ENCODE measurements around the gene DHX15. TPM values are rescaled to one million over a fixed set of nuclear protein-coding genes. Genes with fewer than 3 reads are reported as not detected.

DHX15 gene
- total RNA-seq, 1 donor from 2014 or later: 48.0 TPM

DNA sequence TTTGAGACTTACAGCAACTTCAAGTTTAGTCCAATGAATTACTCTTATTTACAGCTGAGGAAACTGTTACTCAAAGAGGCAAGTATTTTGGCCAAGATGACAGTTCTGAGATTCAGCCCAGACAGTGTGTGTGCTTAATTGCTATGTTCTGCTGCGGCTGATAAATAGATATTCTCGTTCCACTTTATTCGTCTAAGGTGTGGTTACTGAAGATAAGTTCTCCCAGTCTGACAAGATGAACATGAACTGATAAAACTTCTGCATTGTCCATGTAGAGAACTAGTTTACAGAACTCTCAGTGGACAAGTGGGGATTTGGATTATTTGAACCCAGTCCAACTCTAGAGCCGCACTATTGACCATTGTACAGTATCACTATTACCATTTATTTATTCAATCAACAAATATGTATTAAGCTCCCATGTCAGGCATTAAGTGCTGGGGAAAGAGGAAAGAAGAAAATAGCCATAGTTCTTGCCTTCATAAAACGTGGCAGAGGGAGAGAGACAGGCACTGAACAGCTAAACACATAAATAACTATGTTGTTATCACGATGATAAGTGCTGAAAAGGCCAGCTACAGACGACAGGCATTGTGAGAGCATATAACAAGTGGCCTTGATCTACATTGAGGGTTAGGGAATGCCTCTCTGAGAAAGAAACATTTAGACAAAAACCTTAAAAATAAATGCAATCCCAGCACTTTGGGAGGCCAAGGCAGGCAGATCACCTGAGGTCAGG lies 4.0 kb upstream of the DHX15 start:
- intact Hi-C loops (cut with DNase I): no loop called here
- ATAC-seq (ENCODE audit: poor library complexity) (no peak), DNase-seq (no peak)

DNA sequence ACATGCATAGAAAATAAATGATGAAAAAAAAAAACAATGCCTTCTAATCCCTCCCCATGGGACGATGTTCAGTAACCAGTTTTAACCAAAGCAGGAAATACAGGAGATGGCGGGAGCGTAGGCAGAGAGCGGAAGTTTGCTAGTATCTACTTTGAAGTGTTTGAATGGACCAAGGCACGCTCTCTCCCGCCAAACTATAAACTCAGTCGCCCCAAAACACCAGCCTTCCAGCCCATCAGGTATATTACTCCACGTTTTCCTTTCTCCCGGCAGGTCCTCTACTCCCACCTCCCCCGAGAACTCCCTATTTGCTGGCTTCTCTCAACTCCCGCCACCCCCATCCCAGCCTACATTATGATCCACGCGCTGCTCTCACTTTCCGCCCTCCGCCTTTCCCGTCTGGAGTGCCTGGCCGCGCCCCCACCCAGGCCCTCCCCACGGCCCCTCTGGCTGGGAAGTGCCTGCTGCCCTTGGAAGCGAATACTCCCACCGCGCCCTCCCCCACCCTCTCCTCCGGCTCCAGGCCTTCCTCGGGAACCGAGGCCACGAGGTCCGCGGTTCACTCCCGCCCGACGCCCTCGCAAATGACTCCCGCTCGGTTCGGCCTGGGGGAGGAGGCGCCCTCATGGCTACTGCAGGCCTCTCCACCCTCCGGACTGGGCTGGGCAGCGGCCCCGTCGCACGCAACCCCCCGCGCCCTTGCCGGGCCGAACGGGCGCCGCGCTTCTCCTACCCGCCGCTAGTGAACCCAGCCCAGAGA lies 723 bp downstream of the DHX15 start:
- ATAC-seq (ENCODE audit: poor library complexity): peak; percentile 48
- peak; percentile 74 for DNase-seq
- intact Hi-C loops (cut with DNase I): no loop called here

DNA sequence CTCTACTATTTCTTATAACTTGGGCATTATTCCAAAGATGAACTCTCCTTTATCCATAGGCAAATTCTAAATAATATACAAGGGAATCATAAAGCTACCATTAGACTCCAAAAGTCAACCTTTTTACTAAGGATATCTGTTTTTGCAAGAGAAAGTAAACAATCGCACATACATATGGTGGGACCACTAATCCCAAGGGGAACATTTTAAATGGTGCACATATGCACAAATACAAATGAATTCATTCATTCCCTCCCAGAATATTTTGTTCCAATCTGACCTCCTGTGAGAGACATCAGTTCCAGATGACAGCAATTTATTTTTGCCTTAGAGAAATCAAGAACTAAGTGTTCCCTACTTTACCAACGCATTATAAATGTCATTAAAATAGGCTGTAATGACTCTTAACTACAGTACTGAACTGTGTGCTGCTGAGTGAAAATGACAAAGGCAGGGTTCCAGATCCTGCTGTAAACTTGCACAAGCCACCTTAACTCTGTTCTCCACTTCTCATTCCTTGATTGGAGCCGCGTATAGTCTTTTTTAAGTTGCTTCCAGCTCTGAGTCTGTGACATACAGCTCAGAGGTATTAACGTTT lies 2.0 kb downstream of the DHX15 start:
- intact Hi-C loops (cut with DNase I): no loop called here

DNA sequence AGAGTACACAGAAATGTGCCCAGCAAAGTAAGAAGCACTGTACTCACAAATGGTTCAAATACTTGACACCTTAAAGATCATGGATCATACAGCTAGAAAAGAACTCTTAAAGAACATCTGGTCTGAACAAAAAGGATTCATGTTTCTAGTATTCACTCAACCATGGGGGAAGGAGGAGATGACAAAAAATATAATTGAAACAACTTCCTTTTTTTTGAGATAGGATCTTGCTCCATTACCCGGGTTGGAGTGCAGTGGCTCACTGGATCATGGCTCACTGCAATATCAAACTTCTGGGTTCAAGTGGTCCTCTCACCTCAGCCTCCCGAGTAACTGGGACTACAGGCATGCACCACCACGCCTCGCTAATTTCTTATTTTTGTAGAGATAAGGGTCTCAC lies 6.0 kb downstream of the DHX15 start:
- no peak for ATAC-seq (ENCODE audit: poor library complexity)
- intact Hi-C loops (cut with DNase I): no loop called here
- no peak for DNase-seq

More for the DNA sequence above, 2.0 kb downstream of the DHX15 start:
- DNase-seq (no peak), ATAC-seq (ENCODE audit: poor library complexity) (peak; percentile 25)

DNA sequence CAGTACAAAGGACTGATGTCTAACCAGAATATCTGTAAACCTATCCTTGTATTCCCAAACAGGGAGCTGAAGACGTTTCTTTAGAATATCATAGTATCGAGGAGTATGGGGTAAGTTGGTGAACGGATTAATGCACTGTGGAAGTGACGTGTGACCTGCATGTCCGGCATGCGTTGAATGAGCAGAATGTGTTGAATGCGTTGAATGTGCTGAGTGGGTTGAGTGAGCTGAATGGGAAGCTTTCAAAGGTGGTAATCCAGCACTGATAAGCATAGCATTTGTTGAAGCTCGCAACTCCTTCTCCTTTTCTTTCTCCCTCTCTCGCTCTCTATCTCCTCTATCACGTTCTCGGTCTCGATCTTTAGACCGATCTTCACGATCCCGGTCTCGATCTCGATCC lies 8.1 kb downstream of the DHX15 start:
- intact Hi-C loops (cut with DNase I): no loop called here
- ATAC-seq (ENCODE audit: poor library complexity) (no peak), DNase-seq (no peak)

DNA sequence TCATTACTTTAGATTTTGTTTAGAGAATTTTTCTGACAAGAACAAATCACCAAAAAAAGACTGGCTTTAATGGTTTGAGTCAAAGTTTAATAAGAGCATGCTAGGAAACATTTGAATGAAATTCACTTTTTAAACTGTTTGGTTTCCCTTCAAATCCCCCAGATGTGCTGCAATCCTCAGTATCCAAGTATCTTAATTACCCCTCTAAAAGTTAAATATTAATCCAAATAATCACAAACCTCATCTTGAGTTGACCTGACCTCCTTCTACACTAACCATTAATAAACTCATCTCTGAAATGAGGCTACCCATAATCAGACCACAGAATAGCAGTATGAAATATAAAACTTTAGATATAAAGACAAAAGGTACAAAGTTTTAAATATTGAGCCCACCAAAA lies 10.1 kb downstream of the DHX15 start:
- ATAC-seq (ENCODE audit: poor library complexity) (no peak), DNase-seq (no peak)
- intact Hi-C loops (cut with DNase I): no loop called here

DNA sequence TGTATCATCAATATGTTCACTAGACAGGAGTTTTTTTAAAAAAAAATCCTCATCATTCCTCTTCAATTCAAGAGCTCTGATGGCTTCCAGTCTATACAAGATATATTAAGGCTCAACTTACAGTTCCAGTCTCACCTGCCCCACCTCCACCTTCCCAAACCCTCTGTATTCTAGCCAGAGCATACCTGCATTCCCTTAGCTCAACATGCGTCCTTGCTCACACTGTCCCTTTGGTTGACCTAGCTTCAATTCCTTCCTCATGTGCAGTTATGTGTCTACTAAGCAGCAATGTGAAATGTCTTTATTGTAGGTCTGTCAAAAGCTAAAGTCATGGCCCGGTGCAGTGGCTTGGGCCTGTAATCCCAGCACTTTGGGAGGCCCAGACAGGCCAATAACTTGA lies 10.8 kb downstream of the DHX15 start:
- ATAC-seq (ENCODE audit: poor library complexity) (no peak), DNase-seq (no peak)
- intact Hi-C loops (cut with DNase I): no loop called here

DNA sequence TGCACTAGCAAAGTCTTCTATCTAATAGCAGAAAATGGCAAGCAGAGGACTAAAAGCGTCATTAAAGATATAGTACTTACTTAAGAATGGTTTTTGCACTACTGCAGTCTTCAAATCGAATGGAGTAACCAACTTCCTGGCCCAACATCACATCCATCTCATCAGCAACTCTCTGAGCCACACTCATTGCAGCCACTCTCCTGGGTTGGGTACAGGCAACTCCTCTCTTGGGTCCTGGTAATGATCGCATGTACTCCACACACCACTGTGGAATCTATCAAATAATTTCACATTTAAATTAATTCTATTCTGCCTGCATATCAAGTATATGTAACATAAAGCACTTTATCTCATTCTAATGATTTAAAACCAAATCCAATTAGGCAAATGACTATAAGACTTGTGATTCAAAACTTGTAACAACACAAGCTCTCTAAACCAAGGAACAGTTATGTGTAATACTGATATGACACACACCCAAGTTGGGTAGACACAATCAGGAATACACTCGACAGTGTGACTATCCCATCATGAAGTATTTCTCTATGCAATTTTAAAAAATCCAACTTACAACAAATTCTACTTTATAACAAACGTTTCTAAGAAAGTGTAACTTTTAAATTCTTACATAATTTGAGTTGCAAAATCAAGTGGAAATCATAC lies 13.6 kb downstream of the DHX15 start:
- no peak for DNase-seq
- intact Hi-C loops (cut with DNase I): no loop called here
- ATAC-seq (ENCODE audit: poor library complexity): peak; percentile 42

DNA sequence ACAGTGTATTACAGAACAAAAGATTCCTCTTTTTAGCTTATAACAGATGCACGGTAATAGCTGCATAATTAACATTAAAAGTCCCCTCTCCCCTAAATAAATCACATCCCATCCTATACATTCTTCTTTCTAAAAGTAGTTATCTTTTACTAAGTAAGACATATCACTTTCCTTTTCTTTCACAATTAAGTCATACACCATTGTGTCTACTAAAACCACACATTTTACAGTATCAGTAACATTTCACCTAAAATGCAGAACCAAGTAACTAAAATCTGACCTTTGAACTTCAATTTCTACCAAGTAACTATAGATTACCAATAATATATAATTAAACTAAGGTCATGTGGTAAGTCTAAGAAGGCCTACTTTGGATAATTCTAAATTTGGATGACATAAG lies 14.2 kb downstream of the DHX15 start:
- intact Hi-C loops (cut with DNase I): no loop called here
- ATAC-seq (ENCODE audit: poor library complexity) (peak; percentile 11), DNase-seq (no peak)

DNA sequence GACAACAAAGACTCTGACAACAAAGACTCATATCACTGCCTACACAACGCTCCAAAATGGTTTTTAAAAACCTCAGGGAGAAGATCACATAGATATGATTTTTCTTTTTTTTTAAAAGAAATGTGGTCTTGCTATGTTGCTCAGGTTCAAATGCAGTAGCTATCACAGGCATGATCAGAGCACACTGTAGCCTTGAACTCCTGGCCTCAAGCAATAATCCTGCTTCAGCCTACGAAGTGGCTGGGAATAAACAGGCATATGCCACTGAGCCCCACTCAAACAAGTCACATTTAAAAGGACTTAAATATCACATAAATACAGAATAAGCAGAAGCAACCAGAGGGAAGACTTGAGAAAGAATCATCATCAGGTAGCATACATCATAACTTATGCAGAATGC lies 14.7 kb downstream of the DHX15 start:
- DNase-seq (no peak), ATAC-seq (ENCODE audit: poor library complexity) (no peak)
- intact Hi-C loops (cut with DNase I): no loop called here

DNA sequence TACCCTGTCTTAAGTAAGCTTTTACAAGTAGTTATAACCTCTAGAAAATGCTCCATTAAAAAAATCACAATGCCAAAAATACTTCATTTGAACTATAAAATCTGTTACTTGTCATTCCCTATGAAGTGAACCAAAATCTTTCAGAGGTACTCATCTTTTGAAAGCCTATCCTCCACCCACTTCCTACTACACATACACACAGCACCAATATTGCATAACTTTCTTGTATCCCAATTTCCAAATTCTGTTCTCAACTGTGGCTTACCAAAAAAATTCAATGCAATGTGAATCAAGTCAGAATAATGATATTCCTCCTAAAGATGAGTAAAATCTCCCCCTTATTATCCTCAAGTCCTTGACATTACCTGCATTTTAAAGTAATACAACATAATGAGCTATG lies 15.9 kb downstream of the DHX15 start:
- ATAC-seq (ENCODE audit: poor library complexity) (no peak), DNase-seq (no peak)
- intact Hi-C loops (cut with DNase I): no loop called here

DNA sequence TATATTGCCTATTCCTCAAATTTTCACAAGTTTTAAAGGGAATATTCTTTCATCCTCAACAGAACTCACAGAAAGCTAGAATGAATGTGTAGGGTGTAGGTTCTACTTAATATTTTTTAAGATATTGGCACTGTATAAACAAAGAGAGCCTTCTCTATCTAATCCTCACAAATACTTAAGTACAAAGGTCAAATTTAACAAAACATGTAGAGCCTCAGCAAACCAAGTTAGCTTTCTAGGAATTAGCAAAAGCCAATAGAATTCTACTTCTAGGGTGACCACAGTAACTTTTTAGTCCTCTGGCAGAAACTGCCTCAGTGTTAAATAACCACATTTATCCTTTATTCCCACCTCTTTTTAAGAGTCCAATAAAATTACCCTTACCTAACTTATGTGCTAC lies 19.3 kb downstream of the DHX15 start:
- intact Hi-C loops (cut with DNase I): no loop called here
- no peak for ATAC-seq (ENCODE audit: poor library complexity)
- no peak for DNase-seq

DNA sequence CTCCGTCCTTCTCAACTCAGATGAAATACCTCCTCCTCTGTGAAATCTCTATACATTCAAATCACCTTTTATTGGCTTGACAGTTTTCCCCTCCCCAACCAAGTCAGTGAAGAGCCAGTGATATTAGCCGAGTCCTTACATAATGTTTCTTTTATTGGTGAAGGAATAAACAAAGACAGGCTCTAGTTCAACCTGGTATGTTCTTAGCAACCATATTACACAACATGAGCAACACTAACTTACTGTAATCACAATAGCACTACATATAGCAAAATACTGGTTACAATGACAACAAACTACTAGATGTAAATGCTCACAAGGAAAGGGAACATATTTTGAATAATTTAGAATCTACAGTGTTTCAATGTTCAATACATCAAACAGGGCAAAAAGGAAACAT lies 19.9 kb downstream of the DHX15 start:
- ATAC-seq (ENCODE audit: poor library complexity): no peak
- intact Hi-C loops (cut with DNase I): no loop called here

DNA sequence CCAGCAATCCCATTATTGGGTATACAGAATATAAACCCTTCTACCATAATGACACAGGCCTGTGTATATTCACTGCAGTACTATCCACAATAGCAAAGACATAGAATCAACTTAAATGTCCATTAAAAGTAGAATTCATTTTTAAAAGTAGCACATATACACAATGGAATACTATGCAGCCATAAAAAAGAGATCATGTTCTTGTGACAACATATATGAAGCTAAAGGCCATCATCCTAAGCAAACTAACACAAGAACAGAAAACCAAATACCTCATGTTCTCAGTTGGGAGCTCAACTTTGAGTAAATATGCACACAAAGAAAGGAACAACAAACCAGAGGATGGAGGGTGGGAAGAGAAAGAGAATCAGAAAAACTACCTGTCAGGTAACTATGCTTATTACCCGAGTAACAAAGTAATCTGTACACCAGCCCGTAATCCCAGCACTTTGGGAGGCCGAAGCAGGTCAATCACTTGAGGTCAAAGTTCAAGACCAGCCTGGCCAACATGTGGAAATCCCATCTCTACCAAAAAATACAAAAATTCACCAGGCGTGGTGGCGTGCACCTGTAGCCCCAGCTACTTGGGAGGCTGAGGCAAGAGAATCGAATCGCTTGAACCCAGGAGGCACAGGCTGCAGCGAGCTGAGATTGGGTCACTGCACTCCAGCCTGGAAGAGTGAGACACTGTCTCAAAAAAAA lies 22.8 kb downstream of the DHX15 start:
- DNase-seq (no peak), ATAC-seq (ENCODE audit: poor library complexity) (no peak)
- intact Hi-C loops (cut with DNase I): no loop called here

More for the DNA sequence above, 19.9 kb downstream of the DHX15 start:
- DNase-seq: no peak

DNA sequence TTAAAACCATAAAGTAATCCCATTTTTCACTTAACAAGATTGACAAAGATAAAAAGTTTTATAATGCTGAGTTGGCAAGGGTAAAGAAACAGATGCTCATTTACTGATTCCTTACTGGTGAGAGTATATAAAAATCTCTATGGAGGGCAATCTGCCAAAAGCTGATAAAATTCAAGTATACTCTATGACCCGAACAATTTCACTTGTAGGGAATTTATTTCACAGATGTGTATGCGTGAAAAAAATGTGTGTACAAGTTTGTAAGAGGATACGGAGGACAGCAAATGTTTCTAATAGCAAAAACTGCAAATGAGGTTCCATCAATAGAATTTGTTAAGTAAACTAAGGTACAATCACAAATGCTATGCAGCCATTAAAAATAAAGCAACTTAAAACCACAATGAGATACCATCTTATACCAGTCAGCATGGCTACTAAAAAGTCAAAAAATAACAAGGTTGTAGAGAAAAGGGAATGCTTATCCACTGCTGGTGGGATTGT lies 23.4 kb downstream of the DHX15 start:
- intact Hi-C loops (cut with DNase I): no loop called here
- ATAC-seq (ENCODE audit: poor library complexity): no peak
- DNase-seq: no peak

DNA sequence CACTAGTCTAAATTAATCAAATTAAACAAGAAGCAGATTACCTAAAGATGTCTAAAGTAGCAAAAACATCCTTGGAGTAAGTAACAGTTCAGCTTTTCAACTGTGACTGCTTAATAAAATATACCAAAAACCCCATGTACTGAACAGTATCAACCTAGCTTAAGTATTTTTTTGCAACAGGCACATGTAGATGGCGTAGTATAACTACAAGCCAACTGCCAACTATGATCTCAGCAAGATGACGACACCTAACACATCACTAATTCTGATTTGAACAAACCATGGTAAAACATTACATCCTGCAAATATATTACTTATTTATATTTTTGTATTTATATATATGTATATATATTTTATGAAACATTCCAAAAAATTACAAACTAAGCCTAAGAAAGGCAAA lies 24.5 kb downstream of the DHX15 start:
- intact Hi-C loops (cut with DNase I): no loop called here
- ATAC-seq (ENCODE audit: poor library complexity) (no peak), DNase-seq (no peak)

DNA sequence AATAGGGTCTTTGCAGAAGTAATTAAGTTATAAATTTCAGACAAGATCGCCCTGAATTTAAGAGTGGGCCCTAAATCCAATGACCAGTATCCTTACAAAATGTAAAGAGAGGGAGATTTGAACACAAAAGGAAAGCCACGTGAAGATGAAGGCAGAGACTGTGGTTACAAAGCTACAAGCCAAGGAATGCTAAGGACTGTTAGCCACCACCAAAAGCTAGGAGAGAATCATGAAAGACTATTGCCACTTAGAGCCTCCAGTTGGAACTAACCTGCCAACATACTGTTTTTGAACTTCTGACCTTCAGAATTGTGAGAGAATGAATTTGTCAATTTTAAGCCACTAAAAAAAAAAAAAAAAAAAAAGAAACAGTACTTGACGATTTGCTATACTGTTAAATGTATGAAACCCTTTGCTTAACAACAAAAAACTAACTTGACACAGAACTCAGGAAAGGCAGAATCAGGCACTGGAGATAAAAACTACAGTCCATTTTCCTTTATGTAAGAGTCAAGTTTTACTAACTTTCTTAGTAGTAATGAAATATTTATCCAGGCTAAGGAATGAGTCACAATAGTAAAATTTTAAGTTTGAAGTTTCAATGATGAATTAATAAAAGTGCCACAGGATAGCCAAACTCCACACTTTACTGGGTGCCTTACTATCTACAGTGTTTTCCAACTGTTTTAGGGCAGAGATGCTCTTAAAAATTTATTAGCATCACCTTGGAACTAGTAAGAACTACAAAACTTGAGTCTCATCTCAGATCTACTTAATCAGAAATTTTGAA lies 25.1 kb downstream of the DHX15 start:
- no peak for ATAC-seq (ENCODE audit: poor library complexity)
- intact Hi-C loops (cut with DNase I): no loop called here
- DNase-seq: no peak
